ENCODE data around the gene PRR9. TPM values are rescaled to one million over a fixed set of nuclear protein-coding genes. Genes with fewer than 3 reads are reported as not detected.

The PRR9 gene
- total RNA-seq, 1 donor from 2014 or later, result not detected

GRCh38 chr1:153233448-153233847 is 16.1 kb downstream of the PRR9 start:
- Mint-ChIP-seq H3K4me1 (ENCODE audit: unreplicated experiment) (no peaks in the 10 kb centered on the region), H3K9me3 (ENCODE audit: unreplicated experiment) (no peaks in the 10 kb centered on the region), H3K4me3 (ENCODE audit: unreplicated experiment) (no peak overlapping the region), H3K36me3 (ENCODE audit: low read depth, unreplicated experiment) (no peaks in the 10 kb centered on the region), H3K27me3 (ENCODE audit: unreplicated experiment) (peaks cover 7% of the 10 kb centered on the region), H3K27ac (ENCODE audit: unreplicated experiment) (no peak overlapping the region)
- no peak for DNase-seq (ENCODE audit: low spot score)
- TF ChIP-seq CTCF (IDR thresholded peaks at IDR 0.05; ENCODE audit: unreplicated experiment), result no peak

GRCh38 chr1:153238527-153238926 is 21.1 kb downstream of the PRR9 start:
- Mint-ChIP-seq H3K27me3 (ENCODE audit: unreplicated experiment) (peaks cover 2% of the 10 kb centered on the region), H3K9me3 (ENCODE audit: unreplicated experiment) (no peaks in the 10 kb centered on the region), H3K27ac (ENCODE audit: unreplicated experiment) (no peak overlapping the region), H3K4me3 (ENCODE audit: unreplicated experiment) (no peak overlapping the region), H3K36me3 (ENCODE audit: low read depth, unreplicated experiment) (no peaks in the 10 kb centered on the region), H3K4me1 (ENCODE audit: unreplicated experiment) (no peaks in the 10 kb centered on the region)
- DNase-seq (ENCODE audit: low spot score), result no peak
- TF ChIP-seq CTCF (IDR thresholded peaks at IDR 0.05; ENCODE audit: unreplicated experiment), result no peak

- no peak overlapping the region for H3K4me3 Mint-ChIP-seq (ENCODE audit: unreplicated experiment)
- H3K4me1 Mint-ChIP-seq (ENCODE audit: unreplicated experiment), result no peaks in the 10 kb centered on the region
- no peaks in the 10 kb centered on the region for H3K9me3 Mint-ChIP-seq (ENCODE audit: unreplicated experiment)
- DNase-seq (ENCODE audit: low spot score), result no peak
- TF ChIP-seq CTCF (IDR thresholded peaks at IDR 0.05; ENCODE audit: unreplicated experiment), result no peak
- peaks cover 7% of the 10 kb centered on the region for H3K36me3 Mint-ChIP-seq (ENCODE audit: low read depth, unreplicated experiment)
- peaks cover 7% of the 10 kb centered on the region for H3K27me3 Mint-ChIP-seq (ENCODE audit: unreplicated experiment)
- H3K27ac Mint-ChIP-seq (ENCODE audit: unreplicated experiment), result no peak overlapping the region
These were observed 24.8 kb downstream of the PRR9 start for GRCh38 chr1:153242160-153242559.

- Mint-ChIP-seq H3K27ac (ENCODE audit: unreplicated experiment) (no peak overlapping the region), H3K36me3 (ENCODE audit: low read depth, unreplicated experiment) (peaks cover 7% of the 10 kb centered on the region), H3K27me3 (ENCODE audit: unreplicated experiment) (peaks cover 8% of the 10 kb centered on the region), H3K9me3 (ENCODE audit: unreplicated experiment) (no peaks in the 10 kb centered on the region), H3K4me1 (ENCODE audit: unreplicated experiment) (peaks cover 6% of the 10 kb centered on the region), H3K4me3 (ENCODE audit: unreplicated experiment) (no peak overlapping the region)
- TF ChIP-seq CTCF (IDR thresholded peaks at IDR 0.05; ENCODE audit: unreplicated experiment), result no peak
- DNase-seq (ENCODE audit: low spot score), result no peak
These were observed 28.1 kb downstream of the PRR9 start for GRCh38 chr1:153245466-153245865.

- Mint-ChIP-seq H3K9me3 (ENCODE audit: unreplicated experiment) (no peaks in the 10 kb centered on the region), H3K4me3 (ENCODE audit: unreplicated experiment) (no peak overlapping the region), H3K27me3 (ENCODE audit: unreplicated experiment) (peaks cover 6% of the 10 kb centered on the region), H3K36me3 (ENCODE audit: low read depth, unreplicated experiment) (peaks cover 7% of the 10 kb centered on the region), H3K4me1 (ENCODE audit: unreplicated experiment) (peaks cover 7% of the 10 kb centered on the region), H3K27ac (ENCODE audit: unreplicated experiment) (no peak overlapping the region)
- no peak for DNase-seq (ENCODE audit: low spot score)
- TF ChIP-seq CTCF (IDR thresholded peaks at IDR 0.05; ENCODE audit: unreplicated experiment), result no peak
These were observed 28.6 kb downstream of the PRR9 start for GRCh38 chr1:153246018-153246417.
